Thyroid gland (tissue), 4 donors: Measurements from ENCODE around the gene LCN2. TPM values are rescaled to one million over a fixed set of nuclear protein-coding genes. Genes with fewer than 3 reads are reported as not detected.

Source experiments
- DNase-seq, 2 donors: peaks; one replicate each; pipeline ENCODE4 v3.0.0-alpha.2; 2019
- H3K27ac ChIP-seq, 3 donors: fragments of 200-600 bp; sonication (generic); 1 replicate in 2 of 3; 2 replicates in 1 of 3; pipeline ENCODE4 v1.5.1; 2016 to 2019; ENCODE audit warnings: mild to moderate bottlenecking in 1 of 3, moderate library complexity in 1 of 3
- H3K27me3 ChIP-seq: fragments of 200-600 bp; sonication (generic); one replicate; pipeline ENCODE4 v1.5.1; 2019
- H3K36me3 ChIP-seq, 2 donors: fragments of 200-600 bp; sonication (generic); one replicate each; pipeline ENCODE4 v1.5.1; 2016 to 2019
- H3K4me1 ChIP-seq, 2 donors: fragments of 200-600 bp; sonication (generic); one replicate each; pipeline ENCODE4 v1.5.1; 2017 to 2019
- H3K4me3 ChIP-seq, 3 donors: fragments of 200-600 bp; sonication (generic); replicated peaks in 1 of 3; 1 replicate in 2 of 3; 2 replicates in 1 of 3; pipeline ENCODE4 v1.5.1; 2016; ENCODE audit warnings: mild to moderate bottlenecking in 1 of 3
- H3K9me3 ChIP-seq: fragments of 200-600 bp; sonication (generic); one replicate; pipeline ENCODE4 v1.5.1; 2017
- CTCF ChIP-seq, 6 experiments: fragments of 200-600 bp in 3 of 6; fragments of 450-650 bp in 3 of 6; sonication (generic) in 3 of 6; IDR thresholded peaks; one replicate each; pipeline ENCODE4 v1.5.1; 2016 to 2019; ENCODE audit warnings: antibody characterized with exemption in 6 of 6, mild to moderate bottlenecking in 2 of 6, inconsistent platforms in 1 of 6, moderate library complexity in 1 of 6
- POLR2A ChIP-seq, 2 donors: fragments of 450-650 bp; IDR thresholded peaks; one replicate each; pipeline ENCODE4 v1.6.1; 2017; ENCODE audit warnings: antibody characterized with exemption in 2 of 2, mild to moderate bottlenecking in 2 of 2, moderate library complexity in 1 of 2
- WGBS, 2 donors: methylation state at CpG; one replicate each; pipeline ENCODE4 v1.1.5; 2017; 5-methylcytosine and 5-hydroxymethylcytosine counted together
- intact Hi-C: fragments of 100-400 bp; cut with DNase I; formaldehyde crosslinking; loops from one replicate; pipeline ENCODE4 v1.15.1; 2023
- total RNA-seq, 4 donors: library from RNA; depleted of rRNA; stranded (reverse); fragments of >200 nt; gene quantifications; one replicate each; pipeline ENCODE4 v1.2.3, GENCODE V29; 2016

LCN2 gene
- total RNA-seq, 4 donors from 2014 or later: 0.45 to 10.6 (median 2.5) TPM

GRCh38 chr9:128155736-128156500, 6.7 kb downstream of the LCN2 start:
- DNase-seq: no peak
- H3K27ac ChIP-seq: no peak overlapping the region
- no peaks in the 10 kb centered on the region for H3K27me3 ChIP-seq
- no peaks in the 10 kb centered on the region for H3K36me3 ChIP-seq
- no peaks in the 10 kb centered on the region for H3K9me3 ChIP-seq
- intact Hi-C loops: no loop called here
- no peak overlapping the region for H3K4me3 ChIP-seq
- TF ChIP-seq CTCF (IDR thresholded peaks at IDR 0.05) (no peak), POLR2A (IDR thresholded peaks at IDR 0.05) (no peak)
- peaks cover 5 to 7% of the 10 kb centered on the region in 2 donors for H3K4me1 ChIP-seq
- WGBS, 2 donors: 84 to 89% methylated on average over 7 of the region's 7 CpGs

- Histone ChIP-seq H3K36me3 (peaks cover 0 to 4% of the 10 kb centered on the region in 2 donors), H3K27me3 (no peaks in the 10 kb centered on the region), H3K27ac (peak overlapping the region; percentile 52 to 53 (median 53)), H3K4me3 (peak overlapping the region in 2 of 3 donors; percentile 44 to 60), H3K9me3 (no peaks in the 10 kb centered on the region), H3K4me1 (peaks cover 7 to 8% of the 10 kb centered on the region in 2 donors)
- TF ChIP-seq POLR2A (IDR thresholded peaks at IDR 0.05): no peak
- no peak for TF ChIP-seq CTCF (IDR thresholded peaks at IDR 0.05)
- WGBS, 2 donors: 55 to 68% methylated on average over 7 to 10 of the region's 11 CpGs
- no peak for DNase-seq
- intact Hi-C loops: no loop called here
These were observed 10.2 kb downstream of the LCN2 start for GRCh38 chr9:128159522-128159783.

- Histone ChIP-seq H3K4me3 (peak within 1 kb of the TSS in 2 of 3 donors; percentile 44 to 60), H3K9me3 (no peaks in the 10 kb centered on the region), H3K36me3 (peaks cover 0 to 7% of the 10 kb centered on the region in 2 donors), H3K4me1 (peaks cover 7 to 8% of the 10 kb centered on the region in 2 donors), H3K27ac (peak within 1 kb of the TSS; percentile 52 to 53 (median 53)), H3K27me3 (no peaks in the 10 kb centered on the region)
- 0% methylated on average over 8 to 12 of the region's 77 CpGs for WGBS, 2 donors
- TF ChIP-seq POLR2A (IDR thresholded peaks at IDR 0.05): peak in 1 of 2 donors; percentile 56
- no peak for TF ChIP-seq CTCF (IDR thresholded peaks at IDR 0.05)
- intact Hi-C loops: no loop called here
- DNase-seq: peak; percentile 92 to 93
These were observed 10.7 kb downstream of the LCN2 start, which contains the start of gene BBLN for GRCh38 chr9:128159784-128160602. Gene BBLN (plus strand): TSS chr9:128160265. CDS start chr9:128160408, 143 bp downstream.

- H3K4me1 ChIP-seq: peaks cover 7 to 8% of the 10 kb centered on the region in 2 donors
- no peak overlapping the region for H3K27ac ChIP-seq
- peak in 1 of 2 donors; percentile 24 for DNase-seq
- H3K9me3 ChIP-seq: no peaks in the 10 kb centered on the region
- 1 to 2% methylated on average over 4 to 14 of the region's 23 CpGs for WGBS, 2 donors
- H3K27me3 ChIP-seq: no peaks in the 10 kb centered on the region
- TF ChIP-seq POLR2A (IDR thresholded peaks at IDR 0.05) (no peak), CTCF (IDR thresholded peaks at IDR 0.05) (no peak)
- intact Hi-C loops: no loop called here
- peaks cover 0 to 7% of the 10 kb centered on the region in 2 donors for H3K36me3 ChIP-seq
- H3K4me3 ChIP-seq: peak overlapping the region in 2 of 3 donors; percentile 19 to 60
These were observed 11.3 kb downstream of the LCN2 start for GRCh38 chr9:128160603-128160987.
